Ectodermal cell (in vitro differentiated cells): ENCODE results near the gene MYO1H.
A peak's percentile ranks its signal among the peaks of the same experiment; 100 is the strongest.
"Not testable (repeated sequence)": the region's sequence is repeated elsewhere in the genome, so short reads cannot be mapped to it uniquely, and the experiment has no call there.

Experiments used
- H3K27ac ChIP-seq: 2 replicates; pipeline ENCODE4 v1.7.0; 2013; ENCODE audit warnings: mild to moderate bottlenecking, low read depth, low read length; ENCODE audit not compliant: insufficient read depth, poor library complexity, severe bottlenecking
- H3K27me3 ChIP-seq: 2 replicates; pipeline ENCODE4 v1.7.0; 2013; ENCODE audit warnings: mild to moderate bottlenecking, low read length; ENCODE audit not compliant: insufficient read depth, control insufficient read depth, poor library complexity, severe bottlenecking
- H3K36me3 ChIP-seq: one replicate; pipeline ENCODE4 v1.7.0; 2013; ENCODE audit warnings: low read length; ENCODE audit not compliant: control insufficient read depth, insufficient read depth
- H3K4me1 ChIP-seq: one replicate; pipeline ENCODE4 v1.7.0; 2013; ENCODE audit warnings: low read length; ENCODE audit not compliant: control insufficient read depth, insufficient read depth
- H3K4me3 ChIP-seq: 2 replicates; pipeline ENCODE4 v1.7.0; 2013; ENCODE audit warnings: low read depth, low read length, control low read depth; ENCODE audit not compliant: insufficient read depth
- H3K9me3 ChIP-seq: 2 replicates; pipeline ENCODE4 v1.7.0; 2013; ENCODE audit warnings: mild to moderate bottlenecking, low read length, moderate library complexity; ENCODE audit not compliant: control insufficient read depth
- WGBS, 2 experiments: methylation state at CpG; one replicate each; pipeline ENCODE4 v1.1.7; 2013; ENCODE audit warnings: missing lambda C conversion rate in 2 of 2; 5-methylcytosine and 5-hydroxymethylcytosine counted together

Gene MYO1H

GRCh38 chr12:109309381-109310246, 38.1 kb upstream of the MYO1H start:
- H3K27me3 ChIP-seq, result peaks cover 79% of the 10 kb centered on the region
- 1% methylated on average over 98 to 99 of the region's 99 CpGs for WGBS, 2 experiments

GRCh38 chr12:109310247-109311125, 37.2 kb upstream of the MYO1H start:
- WGBS, 2 experiments, result 9% methylated on average over 33 of the region's 33 CpGs
- no peak overlapping the region for H3K27ac ChIP-seq

More at GRCh38 chr12:109309381-109310246, 38.1 kb upstream of the MYO1H start:
- H3K9me3 ChIP-seq, result no peaks in the 10 kb centered on the region
- H3K4me1 ChIP-seq, result peaks cover 5% of the 10 kb centered on the region
- no peak overlapping the region for H3K27ac ChIP-seq
- H3K36me3 ChIP-seq, result no peaks in the 10 kb centered on the region
- H3K4me3 ChIP-seq, result peak overlapping the region; percentile 25

GRCh38 chr12:109321294-109321693, 26.4 kb upstream of the MYO1H start:
- not testable (repeated sequence) for H3K36me3 ChIP-seq, H3K27me3 ChIP-seq, H3K4me3 ChIP-seq, H3K27ac ChIP-seq, H3K4me1 ChIP-seq, H3K9me3 ChIP-seq
- WGBS, 2 experiments, result 91 to 93% methylated on average over 8 of the region's 8 CpGs

More at GRCh38 chr12:109310247-109311125, 37.2 kb upstream of the MYO1H start:
- Histone ChIP-seq H3K4me1 (peaks cover 5% of the 10 kb centered on the region), H3K9me3 (no peaks in the 10 kb centered on the region), H3K27me3 (peaks cover 80% of the 10 kb centered on the region), H3K36me3 (no peaks in the 10 kb centered on the region), H3K4me3 (peak overlapping the region; percentile 25)

- WGBS, 2 experiments, result 90 to 97% methylated on average over 3 of the region's 3 CpGs
- Histone ChIP-seq H3K9me3 (no peaks in the 10 kb centered on the region), H3K27me3 (no peaks in the 10 kb centered on the region), H3K4me3 (no peak overlapping the region), H3K4me1 (peaks cover 11% of the 10 kb centered on the region), H3K27ac (no peak overlapping the region), H3K36me3 (no peaks in the 10 kb centered on the region)
These were observed 18.7 kb upstream of the MYO1H start for GRCh38 chr12:109329003-109329402.

- Histone ChIP-seq H3K27me3 (no peaks in the 10 kb centered on the region), H3K9me3 (no peaks in the 10 kb centered on the region), H3K27ac (no peak overlapping the region), H3K4me1 (peaks cover 11% of the 10 kb centered on the region), H3K4me3 (no peak overlapping the region), H3K36me3 (no peaks in the 10 kb centered on the region)
- WGBS, 2 experiments, result 88 to 89% methylated on average over 7 of the region's 7 CpGs
These were observed 18.0 kb upstream of the MYO1H start for GRCh38 chr12:109329686-109330085.

- Histone ChIP-seq H3K27ac (no peak overlapping the region), H3K9me3 (no peaks in the 10 kb centered on the region), H3K4me3 (no peak overlapping the region), H3K4me1 (peaks cover 11% of the 10 kb centered on the region), H3K27me3 (no peaks in the 10 kb centered on the region), H3K36me3 (no peaks in the 10 kb centered on the region)
- WGBS, 2 experiments, result 93 to 95% methylated on average over 16 of the region's 16 CpGs
These were observed 17.1 kb upstream of the MYO1H start for GRCh38 chr12:109330282-109331230.

GRCh38 chr12:109331301-109331952, 16.3 kb upstream of the MYO1H start:
- Histone ChIP-seq H3K9me3 (no peaks in the 10 kb centered on the region), H3K4me3 (no peak overlapping the region), H3K36me3 (no peaks in the 10 kb centered on the region), H3K27ac (no peak overlapping the region), H3K4me1 (peaks cover 11% of the 10 kb centered on the region), H3K27me3 (no peaks in the 10 kb centered on the region)
- 66% methylated on average over 7 of the region's 7 CpGs for WGBS, 2 experiments

GRCh38 chr12:109334887-109335286, 12.8 kb upstream of the MYO1H start:
- WGBS, 2 experiments, result 93% methylated on average over 2 of the region's 2 CpGs; no CpG with 5 or more reads in 1 of the 2 experiments
- peaks cover 11% of the 10 kb centered on the region for H3K4me1 ChIP-seq
- H3K9me3 ChIP-seq, result no peaks in the 10 kb centered on the region
- no peak overlapping the region for H3K4me3 ChIP-seq
- no peak overlapping the region for H3K27ac ChIP-seq
- H3K36me3 ChIP-seq, result no peaks in the 10 kb centered on the region
- no peaks in the 10 kb centered on the region for H3K27me3 ChIP-seq

GRCh38 chr12:109336593-109336992, 11.1 kb upstream of the MYO1H start:
- WGBS, 2 experiments, result 88 to 89% methylated on average over 1 of the region's 1 CpG
- Histone ChIP-seq H3K4me3 (no peak overlapping the region), H3K36me3 (no peaks in the 10 kb centered on the region), H3K4me1 (peaks cover 4% of the 10 kb centered on the region), H3K27ac (no peak overlapping the region), H3K9me3 (no peaks in the 10 kb centered on the region), H3K27me3 (no peaks in the 10 kb centered on the region)
